Colonic mucosa (tissue), 4 donors: Measurements from ENCODE around the gene ALLC. TPM values are rescaled to one million over a fixed set of nuclear protein-coding genes. Genes with fewer than 3 reads are reported as not detected.
"Not testable (repeated sequence)": the region's sequence is repeated elsewhere in the genome, so short reads cannot be mapped to it uniquely, and the experiment has no call there.

Source experiments
- DNase-seq: peaks from one replicate; pipeline ENCODE4 v3.0.0-alpha.2; 2020
- H3K27ac ChIP-seq: fragments of 200-600 bp; one replicate; pipeline ENCODE4 v1.8.0; 2021
- H3K27me3 ChIP-seq: fragments of 200-600 bp; one replicate; pipeline ENCODE4 v1.8.0; 2021
- H3K36me3 ChIP-seq: fragments of 200-600 bp; one replicate; pipeline ENCODE4 v1.8.0; 2021
- H3K4me1 ChIP-seq: fragments of 200-600 bp; one replicate; pipeline ENCODE4 v1.8.0; 2021; ENCODE audit warnings: mild to moderate bottlenecking
- H3K4me3 ChIP-seq: fragments of 200-600 bp; one replicate; pipeline ENCODE4 v1.8.0; 2021
- H3K9ac ChIP-seq, 2 donors: one replicate each; pipeline ENCODE4 v1.7.0; 2013; ENCODE audit warnings: control low read depth in 2 of 2, low read depth in 2 of 2, low read length in 2 of 2
- H3K9me3 ChIP-seq: fragments of 200-600 bp; one replicate; pipeline ENCODE4 v1.8.0; 2021
- CTCF ChIP-seq: fragments of 200-600 bp; IDR thresholded peaks from one replicate; pipeline ENCODE4 v1.8.0; 2022; ENCODE audit warnings: antibody characterized with exemption, mild to moderate bottlenecking
- intact Hi-C: fragments of 100-400 bp; cut with DNase I; formaldehyde crosslinking; loops from one replicate; pipeline ENCODE4 v1.14.1; 2022
- total RNA-seq, 2 donors: library from RNA; stranded (reverse); fragmentation: NEBNext Ultra II Directional in 1 of 2; extraction: Animal tissue kit (Norgen Biotek cat#: 25700) in 1 of 2; gene quantifications; one replicate each; pipeline ENCODE4 v1.2.1, GENCODE V29; 2021
- donor health status: healthy.
- donor health status: DM: no; HTN: no; CAD: no.
- donor health status: DM: no; HTN: no; CAD: no.

Gene ALLC
- total RNA-seq, 2 donors from 2014 or later = not detected

DNA sequence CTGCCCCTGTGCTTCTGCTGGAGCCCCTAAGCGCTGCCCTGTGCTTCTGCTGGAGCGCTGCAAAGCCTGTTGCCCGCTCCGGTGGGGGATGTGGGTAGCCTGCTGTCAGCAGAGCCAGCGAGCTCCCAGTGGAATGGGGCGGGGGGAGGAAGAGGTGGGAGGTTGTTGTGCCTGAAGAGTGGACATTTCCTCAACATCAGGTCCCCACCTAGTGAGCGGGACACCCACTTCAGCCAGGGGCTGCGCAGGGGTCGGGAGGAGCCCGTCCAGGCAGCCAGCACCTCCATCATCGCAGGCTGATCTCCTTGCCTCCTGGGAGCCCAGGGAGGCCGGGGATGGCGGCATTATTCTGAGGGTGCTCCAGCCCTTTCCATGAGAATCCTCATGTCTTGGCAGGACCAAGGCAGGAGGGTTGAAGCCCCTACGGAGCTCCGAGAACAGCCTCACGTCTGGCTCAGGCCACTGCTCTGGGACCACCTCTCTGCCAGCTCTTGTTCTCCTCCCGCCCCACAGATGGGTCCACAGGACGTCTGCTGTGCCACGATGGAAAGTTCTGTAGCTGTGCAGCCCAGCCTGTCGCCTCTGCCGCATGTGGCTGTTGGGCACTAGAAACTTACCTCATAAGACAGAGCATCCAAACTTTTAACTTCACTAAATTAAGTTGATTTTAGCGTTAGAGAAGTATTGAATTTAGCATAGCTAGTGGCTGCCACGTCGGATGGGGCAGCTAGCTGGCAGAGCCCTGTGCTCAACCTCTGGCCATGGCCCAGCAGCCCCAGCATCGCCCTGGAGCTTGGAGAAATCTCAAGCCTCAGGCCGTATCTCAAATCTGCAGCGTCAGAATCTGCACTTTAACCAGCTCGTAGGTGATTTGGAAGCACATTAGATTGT lies 1.9 kb upstream of the ALLC start:
- Histone ChIP-seq H3K27ac (no peak overlapping the region), H3K27me3 (no peaks in the 10 kb centered on the region), H3K36me3 (no peaks in the 10 kb centered on the region), H3K4me1 (no peaks in the 10 kb centered on the region), H3K9me3 (no peaks in the 10 kb centered on the region), H3K9ac (no peak overlapping the region), H3K4me3 (no peak overlapping the region)
- no peak for DNase-seq
- intact Hi-C loops = loop anchor here (10.0 kb wide), 2 partner anchors 231 to 1771 kb away; no protein-coding TSS in a partner anchor
- no peak for TF ChIP-seq CTCF

- H3K9me3 ChIP-seq = no peaks in the 10 kb centered on the region
- no peaks in the 10 kb centered on the region for H3K4me1 ChIP-seq
- H3K36me3 ChIP-seq = no peaks in the 10 kb centered on the region
- H3K4me3 ChIP-seq = no peak overlapping the region
- DNase-seq = no peak
- no peaks in the 10 kb centered on the region for H3K27me3 ChIP-seq
- intact Hi-C loops = loop anchor here (10.0 kb wide), 2 partner anchors 232 to 1772 kb away; no protein-coding TSS in a partner anchor
- no peak for TF ChIP-seq CTCF
- no peak overlapping the region for H3K9ac ChIP-seq
- H3K27ac ChIP-seq = no peak overlapping the region
These were observed 958 bp upstream of the ALLC start for GRCh38 chr2:3656762-3657721.

GRCh38 chr2:3659447-3660432 lies 1.7 kb downstream of the ALLC start:
- Histone ChIP-seq H3K4me1 (no peaks in the 10 kb centered on the region), H3K9ac (no peak overlapping the region), H3K9me3 (no peaks in the 10 kb centered on the region), H3K27ac (no peak overlapping the region), H3K36me3 (no peaks in the 10 kb centered on the region), H3K4me3 (no peak overlapping the region), H3K27me3 (no peaks in the 10 kb centered on the region)
- no peak for DNase-seq
- no peak for TF ChIP-seq CTCF
- intact Hi-C loops = loop anchor here (10.0 kb wide), 2 partner anchors 235 to 1775 kb away; no protein-coding TSS in a partner anchor

- H3K4me1 ChIP-seq, H3K36me3 ChIP-seq, H3K27ac ChIP-seq, H3K27me3 ChIP-seq, intact Hi-C loops, H3K9ac ChIP-seq, DNase-seq, H3K4me3 ChIP-seq, H3K9me3 ChIP-seq: not testable (repeated sequence)
These were observed 2.6 kb downstream of the ALLC start for GRCh38 chr2:3660640-3661039.

DNA sequence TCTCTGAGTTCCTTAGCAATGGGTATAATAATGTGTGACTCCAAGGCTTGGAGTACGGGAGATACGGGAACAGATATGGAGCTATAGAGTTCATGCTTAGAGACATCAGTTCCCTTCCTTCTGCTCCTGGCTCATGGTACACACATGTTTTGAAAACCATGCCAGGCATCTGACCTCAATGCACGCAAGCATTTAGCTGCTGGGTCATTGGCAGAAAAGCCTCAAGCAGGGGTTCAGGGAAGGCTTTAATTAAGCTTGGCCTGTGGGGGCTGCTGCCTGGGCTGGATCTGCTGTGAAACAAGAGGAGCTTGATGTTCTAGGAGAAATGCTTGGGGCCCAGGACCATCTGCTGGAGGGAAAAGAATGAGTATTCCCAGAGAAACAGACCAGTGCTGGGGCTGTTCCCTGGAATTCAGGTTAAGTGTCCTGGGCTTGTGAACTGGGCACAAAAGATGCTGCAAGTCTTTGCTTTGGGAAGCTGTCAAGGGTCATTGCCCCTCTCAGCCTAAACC lies 3.2 kb downstream of the ALLC start:
- Histone ChIP-seq H3K36me3 (no peaks in the 10 kb centered on the region), H3K4me3 (no peak overlapping the region), H3K9ac (no peak overlapping the region), H3K27me3 (no peaks in the 10 kb centered on the region), H3K4me1 (no peaks in the 10 kb centered on the region), H3K27ac (no peak overlapping the region), H3K9me3 (no peaks in the 10 kb centered on the region)
- no peak for TF ChIP-seq CTCF
- DNase-seq = no peak
- intact Hi-C loops = no loop called here
